A549 (cell line): ENCODE data around the gene KCNJ1. TPM values are rescaled to one million over a fixed set of nuclear protein-coding genes. Genes with fewer than 3 reads are reported as not detected.

Experiments
- ATAC-seq, 2 experiments: fragments of 200-7000 bp in 1 of 2; fragments of >200 bp in 1 of 2; cut with Nextera tagmentation in 1 of 2; cut with Tn5 transposase in 1 of 2; 3 replicates each; pipeline versions ENCODE4 v1.8.0 to v1.9.1; 2018 to 2020; ENCODE audit warnings: mild to moderate bottlenecking in 1 of 2, moderate library complexity in 1 of 2
- CTCF ChIA-PET: fragments of 300-600 bp; sonication (Branson Sonifier 250); formaldehyde crosslinking; extraction: SDS; loops from one replicate; lab custom pipeline; 2021; ENCODE audit warnings: antibody characterized with exemption, inconsistent platforms; lab: Yijun Ruan, JAX
- POLR2A ChIA-PET: fragments of 350-600 bp; formaldehyde crosslinking; extraction: SDS; loops from one replicate; lab custom pipeline; 2021; ENCODE audit warnings: antibody characterized with exemption, inconsistent platforms; lab: Yijun Ruan, JAX
- DNase-seq, 2 experiments: peaks; one replicate each; pipeline versions ENCODE4 v3.0.0 to v3.0.0-alpha.2; 2011 to 2016; ENCODE audit warnings: low read depth in 1 of 2, low spot score in 1 of 2
- FAIRE-seq: peaks from 2 replicates; lab custom pipeline; 2011; peaks lifted over from hg19 to GRCh38; lab: Jason Lieb, UNC
- H3K27ac ChIP-seq, 2 experiments: fragments of >200 bp; sonication (Bioruptor Twin); formaldehyde crosslinking; 3 replicates each; pipeline ENCODE4 v1.5.1; 2016 to 2017
- H3K4me1 ChIP-seq: fragments of >200 bp; sonication (Bioruptor Twin); formaldehyde crosslinking; 3 replicates; pipeline ENCODE4 v1.6.1; 2016
- H3K4me2 ChIP-seq: fragments of >200 bp; sonication (Bioruptor Twin); formaldehyde crosslinking; 3 replicates; pipeline ENCODE4 v1.6.1; 2016
- H3K4me3 ChIP-seq: fragments of >200 bp; sonication (Bioruptor Twin); formaldehyde crosslinking; 3 replicates; pipeline ENCODE4 v1.5.1; 2016
- H3K9me3 ChIP-seq: fragments of >200 bp; sonication (Bioruptor Twin); formaldehyde crosslinking; 3 replicates; pipeline ENCODE4 v1.6.1; 2016
- BHLHE40 ChIP-seq: IDR thresholded peaks from 2 replicates; pipeline ENCODE4 v1.6.1; 2012; ENCODE audit warnings: low read depth, low read length, inconsistent platforms
- CEBPB ChIP-seq, 2 experiments: fragments of >200 bp in 1 of 2; sonication (Bioruptor Twin) in 1 of 2; formaldehyde crosslinking in 1 of 2; IDR thresholded peaks; 2 replicates each; pipeline ENCODE4 v1.6.1; 2012 to 2016
- CTCF ChIP-seq: fragments of >200 bp; sonication (Bioruptor Twin); formaldehyde crosslinking; IDR thresholded peaks from 3 replicates; pipeline ENCODE4 v1.5.1; 2016
- E2F6 ChIP-seq: IDR thresholded peaks from 2 replicates; pipeline ENCODE4 v1.6.1; 2012; ENCODE audit warnings: low read depth, borderline replicate concordance
- ELK1 ChIP-seq: fragments of 150-350 bp; IDR thresholded peaks from 2 replicates; pipeline ENCODE4 v1.6.1; 2014; ENCODE audit warnings: low read depth, mild to moderate bottlenecking, low read length
- GATA3 ChIP-seq: IDR thresholded peaks from 2 replicates; pipeline ENCODE4 v1.6.1; 2012; ENCODE audit warnings: borderline replicate concordance
- HES2 ChIP-seq: fragments of >200 bp; sonication (Bioruptor Twin); formaldehyde crosslinking; IDR thresholded peaks from 2 replicates; pipeline ENCODE4 v1.6.1; 2016
- HEYL ChIP-seq: fragments of 250-450 bp; sonication (Bioruptor Pico); IDR thresholded peaks from 2 replicates; pipeline ENCODE4 v1.8.0; 2021; ENCODE audit warnings: mild to moderate bottlenecking, moderate library complexity
- HMGXB4 ChIP-seq: fragments of 250-450 bp; sonication (Bioruptor Pico); IDR thresholded peaks from 2 replicates; pipeline ENCODE4 v1.5.0; 2021; ENCODE audit warnings: mild to moderate bottlenecking, moderate library complexity, borderline replicate concordance
- NFE2L2 ChIP-seq: fragments of 150-350 bp; conservative IDR thresholded peaks from 2 replicates; pipeline ENCODE4 v1.6.1; 2014; ENCODE audit warnings: low read length
- NPAS2 ChIP-seq: fragments of 250-450 bp; sonication (Bioruptor Pico); IDR thresholded peaks from 2 replicates; pipeline ENCODE4 v1.8.0; 2022; ENCODE audit warnings: mild to moderate bottlenecking, moderate library complexity, borderline replicate concordance
- NR3C1 ChIP-seq: fragments of >200 bp; sonication (Bioruptor Twin); formaldehyde crosslinking; IDR thresholded peaks from 3 replicates; pipeline ENCODE4 v1.6.1; 2017
- PBX3 ChIP-seq: IDR thresholded peaks from 2 replicates; pipeline ENCODE4 v1.6.1; 2012
- POLR2AphosphoS2 ChIP-seq: conservative IDR thresholded peaks from 2 replicates; pipeline ENCODE4 v1.6.1; 2012; ENCODE audit warnings: low read length, improper control_type of control experiment, inconsistent platforms
- RAD21 ChIP-seq, 2 experiments: fragments of >200 bp in 1 of 2; sonication (Bioruptor Twin) in 1 of 2; formaldehyde crosslinking in 1 of 2; IDR thresholded peaks in 1 of 2; conservative IDR thresholded peaks in 1 of 2; 2 replicates in 1 of 2; 3 replicates in 1 of 2; pipeline ENCODE4 v1.6.1; 2012 to 2018; ENCODE audit warnings: inconsistent platforms in 1 of 2
- SMC3 ChIP-seq: fragments of >200 bp; sonication (Bioruptor Twin); formaldehyde crosslinking; IDR thresholded peaks from 3 replicates; pipeline ENCODE4 v1.6.1; 2018; ENCODE audit warnings: inconsistent platforms
- SREBF2 ChIP-seq: fragments of 450-650 bp; IDR thresholded peaks from 2 replicates; pipeline ENCODE4 v1.6.1; 2014; ENCODE audit warnings: mild to moderate bottlenecking, moderate library complexity
- TP53 ChIP-seq: fragments of 250-450 bp; sonication (Bioruptor Pico); IDR thresholded peaks from 2 replicates; pipeline ENCODE4 v1.5.0; 2021; ENCODE audit warnings: mild to moderate bottlenecking, moderate library complexity
- USF2 ChIP-seq: fragments of 450-650 bp; IDR thresholded peaks from 2 replicates; pipeline ENCODE4 v1.6.1; 2014; ENCODE audit warnings: antibody characterized with exemption
- ZFP36 ChIP-seq: fragments of 450-650 bp; IDR thresholded peaks from 2 replicates; pipeline ENCODE4 v1.6.1; 2014; ENCODE audit warnings: borderline replicate concordance; ENCODE audit not compliant: partially characterized antibody
- ZSCAN20 ChIP-seq: fragments of 250-450 bp; sonication (Bioruptor Pico); IDR thresholded peaks from 2 replicates; pipeline ENCODE4 v1.8.0; 2022; ENCODE audit warnings: mild to moderate bottlenecking, moderate library complexity
- WGBS: methylation state at CpG from one replicate; pipeline ENCODE4 v1.1.6; 2017; ENCODE audit errors: missing lambda C conversion rate; 5-methylcytosine and 5-hydroxymethylcytosine counted together
- polyA plus RNA-seq, 4 experiments: library from polyadenylated mRNA; depleted of rRNA in 3 of 4; stranded (reverse); fragments of >200 nt; fragmentation: RNase III in 1 of 4; extraction: RNeasy Plus Mini Kit Qiagen cat#74134 plus additional on column Dnase treatment in 1 of 4; gene quantifications; 2 replicates in 3 of 4; 3 replicates in 1 of 4; pipeline ENCODE4 v1.2.3, GENCODE V29; 2011 to 2017

The KCNJ1 gene
- polyA plus RNA-seq, 2 of the 4 experiments (the other 2 are of a cell fraction): 0.12 TPM; not detected in 1

- TF ChIP-seq SMC3: peak; percentile 38
- TF ChIP-seq ZSCAN20 (CRISPR knock-in tag): no peak
- no peak for TF ChIP-seq E2F6
- peak in 1 of 2 experiments; percentile 34; a peak in 2 of 5 replicates for TF ChIP-seq RAD21 (conservative IDR thresholded peaks at IDR 0.05 in 1 of 2, IDR thresholded peaks at IDR 0.05 in 1 of 2)
- TF ChIP-seq CTCF: peak; percentile 63
- DNase-seq (peak; percentile 24 to 66), ATAC-seq (peak; percentile 75 to 94), FAIRE-seq (no peak)
- no peak overlapping the region for H3K4me3 ChIP-seq
- ChIA-PET POLR2A (no interaction called here), CTCF (interaction anchor here (0.8 to 3.1 kb wide), 5 partner anchors 11 to 701 kb away, joined by 3 to 17 read pairs (median 4); no protein-coding TSS in a partner anchor)
- H3K27ac ChIP-seq: no peak overlapping the region
- WGBS: 34% methylated on average over 25 of the region's 33 CpGs
- H3K9me3 ChIP-seq: no peaks in the 10 kb centered on the region
- H3K4me2 ChIP-seq: peak overlapping the region; percentile 38; the same call in 2 of the 3 replicates
- H3K4me1 ChIP-seq: no peaks in the 10 kb centered on the region
Measured at GRCh38 chr11:128859563-128860441, 7.3 kb downstream of the KCNJ1 start.

- ChIA-PET CTCF (interaction anchor here (0.8 to 3.1 kb wide), 6 partner anchors 8 to 699 kb away, joined by 3 to 17 read pairs (median 3); no protein-coding TSS in a partner anchor), POLR2A (interaction anchor here (0.5 kb wide), 1 partner anchor 9 kb away, joined by 3 read pairs; no protein-coding TSS in a partner anchor)
- no peak for TF ChIP-seq BHLHE40
- no peak for TF ChIP-seq NR3C1
- no peak for TF ChIP-seq GATA3
- FAIRE-seq: no peak
- ATAC-seq: no peak
- Histone ChIP-seq H3K4me3 (no peak overlapping the region), H3K27ac (no peak overlapping the region), H3K4me1 (no peaks in the 10 kb centered on the region), H3K4me2 (no peak overlapping the region), H3K9me3 (no peaks in the 10 kb centered on the region)
- WGBS: 27% methylated on average over 2 of the region's 2 CpGs
- no peak for DNase-seq
Measured at GRCh38 chr11:128857341-128857740, 9.8 kb downstream of the KCNJ1 start.

- ATAC-seq (no peak), DNase-seq (no peak), FAIRE-seq (no peak)
- TF ChIP-seq USF2 (no peak), PBX3 (no peak), SREBF2 (no peak), HEYL (CRISPR knock-in tag) (no peak), ELK1 (no peak), POLR2AphosphoS2 (no peak), HMGXB4 (no peak), NPAS2 (CRISPR knock-in tag) (no peak), ZFP36 (no peak), TP53 (CRISPR knock-in tag) (no peak), HES2 (no peak), CEBPB (IDR thresholded peaks at IDR 0.05) (no peak), NFE2L2 (no peak)
- ChIA-PET POLR2A (no interaction called here), CTCF (interaction anchor here (0.6 to 1.2 kb wide), 3 partner anchors 25 to 699 kb away, joined by 3 to 4 read pairs (median 3); no protein-coding TSS in a partner anchor)
- no peak overlapping the region for H3K27ac ChIP-seq
- H3K4me2 ChIP-seq: no peak overlapping the region
- no peak overlapping the region for H3K4me3 ChIP-seq
- H3K4me1 ChIP-seq: no peaks in the 10 kb centered on the region
- WGBS: 51% methylated on average over 4 of the region's 6 CpGs
- H3K9me3 ChIP-seq: no peaks in the 10 kb centered on the region
Measured at GRCh38 chr11:128856241-128856640, 10.9 kb downstream of the KCNJ1 start.
